Stimulated activated naive CD8-positive, alpha-beta T cell treated with anti-CD3 and anti-CD28 coated beads, Interleukin-15, Interleukin-2, amounts not matched to agents 100 ng/mL and 50 ng/mL, for 24 hours (primary cell): ENCODE results near the gene PPP2R5E.
A peak's percentile ranks its signal among the peaks of the same experiment; 100 is the strongest.
"Not testable (repeated sequence)": the region's sequence is repeated elsewhere in the genome, so short reads cannot be mapped to it uniquely, and the experiment has no call there.

Experiments used
- H3K27ac Mint-ChIP-seq: one replicate; pipeline ENCODE4 v1.8.0; 2021; ENCODE audit warnings: mild to moderate bottlenecking, mixed read lengths
- H3K27me3 Mint-ChIP-seq: one replicate; pipeline ENCODE4 v1.8.0; 2021; ENCODE audit warnings: mixed read lengths
- H3K36me3 Mint-ChIP-seq: one replicate; pipeline ENCODE4 v1.8.0; 2021; ENCODE audit warnings: low read depth, mixed read lengths
- H3K4me1 Mint-ChIP-seq: one replicate; pipeline ENCODE4 v1.8.0; 2021; ENCODE audit warnings: low read depth, mixed read lengths
- H3K4me3 Mint-ChIP-seq: one replicate; pipeline ENCODE4 v1.8.0; 2021; ENCODE audit warnings: mild to moderate bottlenecking, mixed read lengths
- H3K9me3 Mint-ChIP-seq: one replicate; pipeline ENCODE4 v1.8.0; 2021; ENCODE audit warnings: mixed read lengths

PPP2R5E gene

DNA sequence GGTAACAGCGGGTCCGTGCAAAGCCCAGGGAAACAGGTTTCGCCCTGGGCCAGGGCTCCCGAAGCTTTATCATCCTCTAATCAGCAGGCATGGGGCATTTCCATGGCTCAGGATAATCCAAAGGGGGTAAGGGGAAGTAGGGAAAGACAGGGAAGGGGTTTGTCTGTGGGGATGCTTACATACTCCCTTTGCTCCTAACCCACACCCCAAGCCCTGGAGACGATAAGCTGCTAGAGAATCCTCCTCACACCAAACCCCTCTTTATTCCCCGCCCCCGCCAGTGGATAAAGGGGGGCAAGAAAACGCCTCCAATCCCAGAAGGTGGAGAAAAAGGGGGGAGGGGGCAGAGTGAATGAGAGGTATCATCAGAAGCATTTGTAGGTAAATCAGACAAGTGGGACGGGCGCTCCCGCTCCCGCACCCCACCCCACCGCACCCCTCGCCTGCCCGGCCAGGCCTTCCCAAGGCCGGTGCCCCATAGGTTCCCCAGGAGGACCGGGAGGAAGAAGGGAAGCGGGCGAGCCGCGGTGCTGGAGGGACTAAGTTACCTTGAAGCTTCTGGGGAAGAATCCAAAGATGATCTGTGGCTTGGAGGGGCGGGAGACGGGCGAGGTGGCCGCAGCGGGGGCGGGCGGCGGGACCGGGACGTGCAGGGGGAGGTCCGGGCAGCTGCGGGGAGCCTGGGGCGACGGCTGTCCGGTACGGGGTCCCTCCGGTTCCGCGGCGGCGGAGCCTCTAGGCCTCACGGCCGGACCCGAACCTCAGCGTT is 762 bp downstream of the PPP2R5E start:
- Mint-ChIP-seq H3K9me3 (no peaks in the 10 kb centered on the region), H3K4me1 (peaks cover 38% of the 10 kb centered on the region), H3K36me3 (peaks cover 23% of the 10 kb centered on the region), H3K27ac (peak overlapping the region; percentile 84), H3K4me3 (peak overlapping the region; percentile 92), H3K27me3 (no peaks in the 10 kb centered on the region)

DNA sequence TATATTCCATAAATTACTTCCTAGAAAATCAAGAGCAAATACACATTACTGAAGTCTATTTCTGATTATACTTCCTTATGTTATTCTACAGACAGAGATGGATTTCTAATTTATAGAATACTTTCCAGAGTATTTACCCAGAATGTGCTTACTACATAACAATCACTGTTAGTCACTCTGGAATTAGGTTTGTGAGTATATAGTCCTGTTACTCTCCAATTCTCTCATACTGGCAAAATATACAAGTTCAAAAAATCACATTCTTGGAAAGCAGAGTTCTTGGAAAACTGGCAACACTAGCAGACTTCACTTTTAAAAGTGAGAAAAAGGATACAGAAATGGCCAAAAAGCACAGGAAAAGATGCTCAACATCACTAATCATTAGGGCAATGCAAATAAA is 7.3 kb downstream of the PPP2R5E start:
- no peak overlapping the region for H3K27ac Mint-ChIP-seq
- H3K4me3 Mint-ChIP-seq: no peak overlapping the region
- H3K9me3 Mint-ChIP-seq: no peaks in the 10 kb centered on the region
- peaks cover 57% of the 10 kb centered on the region for H3K36me3 Mint-ChIP-seq
- no peaks in the 10 kb centered on the region for H3K27me3 Mint-ChIP-seq
- H3K4me1 Mint-ChIP-seq: peaks cover 26% of the 10 kb centered on the region

GRCh38 chr14:63533474-63533873 is 9.7 kb downstream of the PPP2R5E start:
- peaks cover 52% of the 10 kb centered on the region for H3K36me3 Mint-ChIP-seq
- no peak overlapping the region for H3K4me3 Mint-ChIP-seq
- no peaks in the 10 kb centered on the region for H3K27me3 Mint-ChIP-seq
- no peak overlapping the region for H3K27ac Mint-ChIP-seq
- peaks cover 18% of the 10 kb centered on the region for H3K4me1 Mint-ChIP-seq
- H3K9me3 Mint-ChIP-seq: no peaks in the 10 kb centered on the region

- no peaks in the 10 kb centered on the region for H3K9me3 Mint-ChIP-seq
- H3K4me3 Mint-ChIP-seq: no peak overlapping the region
- peaks cover 39% of the 10 kb centered on the region for H3K36me3 Mint-ChIP-seq
- H3K27me3 Mint-ChIP-seq: no peaks in the 10 kb centered on the region
- H3K4me1 Mint-ChIP-seq: peaks cover 24% of the 10 kb centered on the region
- no peak overlapping the region for H3K27ac Mint-ChIP-seq
Measured at GRCh38 chr14:63524537-63525155, 18.5 kb downstream of the PPP2R5E start.

DNA sequence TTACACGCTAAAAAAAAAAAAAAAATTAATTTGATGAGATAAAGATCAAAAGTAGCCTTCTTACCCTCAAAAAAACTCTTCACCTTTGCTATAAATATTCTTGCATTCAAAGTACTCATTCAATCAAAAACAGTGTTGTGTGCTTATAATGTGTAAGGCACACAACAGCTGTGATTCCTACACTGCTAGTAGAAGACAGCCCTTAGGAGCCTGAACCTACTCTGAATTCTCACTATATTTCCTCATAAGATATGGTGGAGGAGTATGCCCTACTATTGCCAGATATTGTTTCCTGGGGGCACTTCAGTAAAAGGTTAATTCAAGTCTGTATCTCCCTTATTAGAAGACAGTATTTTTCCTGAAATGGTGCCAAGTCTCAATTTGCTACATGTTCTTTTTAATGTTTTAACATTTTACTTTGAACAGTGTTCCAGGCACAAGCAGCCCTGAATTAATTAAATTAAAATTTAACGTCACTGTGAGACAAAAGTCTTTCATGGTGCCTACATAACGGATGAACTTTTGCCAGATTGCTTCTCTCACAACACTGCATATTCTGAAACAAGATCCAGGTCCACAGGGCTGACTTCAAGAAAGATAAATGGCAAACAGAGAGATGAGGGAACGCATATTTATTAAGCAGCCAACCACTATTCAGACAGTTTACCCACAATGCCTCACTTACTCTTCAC is 19.3 kb downstream of the PPP2R5E start:
- H3K27me3 Mint-ChIP-seq: no peaks in the 10 kb centered on the region
- H3K9me3 Mint-ChIP-seq: no peaks in the 10 kb centered on the region
- no peak overlapping the region for H3K27ac Mint-ChIP-seq
- H3K36me3 Mint-ChIP-seq: peaks cover 35% of the 10 kb centered on the region
- peaks cover 23% of the 10 kb centered on the region for H3K4me1 Mint-ChIP-seq
- no peak overlapping the region for H3K4me3 Mint-ChIP-seq

GRCh38 chr14:63522511-63522910 is 20.7 kb downstream of the PPP2R5E start:
- H3K27ac Mint-ChIP-seq, H3K27me3 Mint-ChIP-seq, H3K4me3 Mint-ChIP-seq, H3K9me3 Mint-ChIP-seq: not testable (repeated sequence)
- Mint-ChIP-seq H3K36me3 (peaks cover 35% of the 10 kb centered on the region), H3K4me1 (peaks cover 26% of the 10 kb centered on the region)

- H3K27ac Mint-ChIP-seq: no peak overlapping the region
- H3K4me1 Mint-ChIP-seq: peaks cover 36% of the 10 kb centered on the region
- H3K9me3 Mint-ChIP-seq: no peaks in the 10 kb centered on the region
- peaks cover 14% of the 10 kb centered on the region for H3K36me3 Mint-ChIP-seq
- H3K27me3 Mint-ChIP-seq: no peaks in the 10 kb centered on the region
- no peak overlapping the region for H3K4me3 Mint-ChIP-seq
Measured at GRCh38 chr14:63517354-63517753, 25.8 kb downstream of the PPP2R5E start.

GRCh38 chr14:63515240-63515639 is 27.9 kb downstream of the PPP2R5E start:
- Mint-ChIP-seq H3K36me3 (peaks cover 16% of the 10 kb centered on the region), H3K4me1 (peaks cover 56% of the 10 kb centered on the region), H3K9me3 (no peaks in the 10 kb centered on the region), H3K27ac (no peak overlapping the region), H3K27me3 (no peaks in the 10 kb centered on the region), H3K4me3 (no peak overlapping the region)

- peaks cover 64% of the 10 kb centered on the region for H3K4me1 Mint-ChIP-seq
Measured at GRCh38 chr14:63513756-63514155, 29.4 kb downstream of the PPP2R5E start.

DNA sequence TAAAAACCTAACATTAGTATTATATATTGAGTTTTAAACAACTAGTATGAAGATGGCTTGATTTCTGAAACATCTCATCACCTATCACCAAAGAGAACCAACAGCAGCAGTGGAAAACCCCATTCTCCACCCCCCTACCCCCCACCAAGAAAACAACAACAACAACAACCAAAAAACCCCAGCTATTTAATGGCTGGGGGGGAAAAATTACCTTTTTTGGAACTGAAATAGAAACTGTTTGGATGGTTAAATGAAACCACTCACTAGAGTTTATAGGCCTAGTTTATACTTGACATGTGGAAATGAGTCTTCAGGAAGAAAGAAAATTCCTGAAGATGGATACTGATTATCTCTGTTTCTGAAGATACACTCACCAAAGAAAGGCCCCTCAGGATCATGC is 30.3 kb downstream of the PPP2R5E start:
- Mint-ChIP-seq H3K4me3 (no peak overlapping the region), H3K9me3 (no peaks in the 10 kb centered on the region), H3K4me1 (peaks cover 69% of the 10 kb centered on the region), H3K36me3 (peaks cover 24% of the 10 kb centered on the region), H3K27ac (no peak overlapping the region), H3K27me3 (no peaks in the 10 kb centered on the region)

More at GRCh38 chr14:63513756-63514155, 29.4 kb downstream of the PPP2R5E start:
- Mint-ChIP-seq H3K36me3 (peaks cover 19% of the 10 kb centered on the region), H3K9me3 (no peaks in the 10 kb centered on the region), H3K27ac (no peak overlapping the region), H3K4me3 (no peak overlapping the region), H3K27me3 (no peaks in the 10 kb centered on the region)

DNA sequence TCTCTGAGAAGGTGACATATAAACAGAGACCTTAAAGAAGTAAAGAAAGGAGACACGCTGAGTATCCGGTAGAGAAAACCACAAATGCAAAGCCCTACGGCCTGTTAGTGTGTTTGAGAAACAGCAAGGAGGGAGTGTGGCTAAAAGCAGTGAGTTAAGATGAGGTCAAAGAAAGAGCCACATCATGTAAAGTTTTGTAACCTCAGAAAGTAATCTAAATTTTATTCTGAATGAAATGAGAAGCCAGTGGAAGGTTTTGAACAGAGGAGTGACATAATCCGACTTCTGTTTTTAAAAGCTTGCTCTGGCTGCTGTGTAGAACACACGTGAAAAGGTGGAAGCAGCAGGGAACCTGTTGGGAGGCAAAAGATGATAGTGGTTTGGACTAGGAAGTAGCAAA is 32.6 kb downstream of the PPP2R5E start:
- Mint-ChIP-seq H3K9me3 (no peaks in the 10 kb centered on the region), H3K27me3 (no peaks in the 10 kb centered on the region), H3K27ac (peak overlapping the region; percentile 49), H3K36me3 (peaks cover 24% of the 10 kb centered on the region), H3K4me3 (no peak overlapping the region), H3K4me1 (peaks cover 63% of the 10 kb centered on the region)

DNA sequence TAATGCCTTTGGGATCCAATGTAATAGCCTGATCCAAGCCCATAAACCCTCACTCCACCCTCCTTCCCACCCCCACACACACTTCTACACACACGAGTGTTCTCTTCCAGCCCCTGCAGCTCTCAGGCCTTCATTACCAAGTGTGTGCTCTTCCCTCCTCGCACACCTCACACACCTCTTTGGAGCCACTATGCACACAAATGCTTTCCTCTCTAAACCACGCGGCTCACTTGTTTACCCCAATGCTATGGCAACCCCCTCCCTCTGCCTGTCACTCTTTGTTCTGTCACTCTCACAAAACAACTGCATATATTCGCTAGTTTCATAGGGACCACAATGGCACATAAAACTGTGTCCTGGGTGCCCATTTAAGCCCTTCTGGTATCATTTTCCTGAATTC is 35.1 kb downstream of the PPP2R5E start:
- peaks cover 52% of the 10 kb centered on the region for H3K4me1 Mint-ChIP-seq
- no peak overlapping the region for H3K4me3 Mint-ChIP-seq
- peaks cover 24% of the 10 kb centered on the region for H3K36me3 Mint-ChIP-seq
- H3K27me3 Mint-ChIP-seq: no peaks in the 10 kb centered on the region
- H3K9me3 Mint-ChIP-seq: no peaks in the 10 kb centered on the region
- H3K27ac Mint-ChIP-seq: no peak overlapping the region

- Mint-ChIP-seq H3K27me3 (no peaks in the 10 kb centered on the region), H3K4me3 (no peak overlapping the region), H3K9me3 (no peaks in the 10 kb centered on the region), H3K36me3 (peaks cover 19% of the 10 kb centered on the region), H3K27ac (no peak overlapping the region), H3K4me1 (peaks cover 30% of the 10 kb centered on the region)
Measured at GRCh38 chr14:63504648-63505047, 38.5 kb downstream of the PPP2R5E start.

GRCh38 chr14:63501429-63501828 is 41.7 kb downstream of the PPP2R5E start:
- Mint-ChIP-seq H3K27me3 (no peaks in the 10 kb centered on the region), H3K4me3 (no peak overlapping the region), H3K27ac (no peak overlapping the region), H3K9me3 (no peaks in the 10 kb centered on the region), H3K4me1 (peaks cover 26% of the 10 kb centered on the region), H3K36me3 (peaks cover 21% of the 10 kb centered on the region)

- Mint-ChIP-seq H3K4me1 (peaks cover 26% of the 10 kb centered on the region), H3K9me3 (no peaks in the 10 kb centered on the region), H3K4me3 (no peak overlapping the region), H3K27me3 (no peaks in the 10 kb centered on the region), H3K27ac (no peak overlapping the region), H3K36me3 (peaks cover 19% of the 10 kb centered on the region)
Measured at GRCh38 chr14:63499701-63500250, 43.4 kb downstream of the PPP2R5E start.
